ENCODE data around the gene ADGRB2.

Gene ADGRB2

GRCh38 chr1:31679091-31679490, 85.0 kb downstream of the ADGRB2 start:
- DNase-seq (ENCODE audit: low spot score), result no peak

- no peak for DNase-seq (ENCODE audit: low spot score)
Measured at GRCh38 chr1:31678681-31679080, 85.5 kb downstream of the ADGRB2 start.

DNA sequence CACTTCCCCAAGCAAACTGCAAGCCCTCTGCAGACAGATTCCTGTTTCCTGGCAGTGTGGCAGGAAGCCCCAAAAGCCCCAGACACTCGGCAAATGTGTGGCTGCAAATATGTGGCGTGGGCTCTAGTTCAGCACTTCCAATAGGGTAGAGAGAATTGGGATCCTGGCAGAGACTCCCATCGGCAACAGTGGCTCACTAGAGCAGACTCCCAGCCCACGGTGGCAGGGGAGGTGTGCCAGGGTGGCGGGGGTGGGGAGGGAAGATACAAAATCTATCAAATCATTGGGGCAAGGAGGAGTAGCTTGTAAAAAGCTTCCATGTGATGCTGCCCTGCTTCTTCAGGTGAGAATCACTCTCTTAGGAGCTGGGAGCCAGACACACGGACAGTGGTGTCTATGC, 86.2 kb downstream of the ADGRB2 start:
- DNase-seq (ENCODE audit: low spot score), result no peak

DNA sequence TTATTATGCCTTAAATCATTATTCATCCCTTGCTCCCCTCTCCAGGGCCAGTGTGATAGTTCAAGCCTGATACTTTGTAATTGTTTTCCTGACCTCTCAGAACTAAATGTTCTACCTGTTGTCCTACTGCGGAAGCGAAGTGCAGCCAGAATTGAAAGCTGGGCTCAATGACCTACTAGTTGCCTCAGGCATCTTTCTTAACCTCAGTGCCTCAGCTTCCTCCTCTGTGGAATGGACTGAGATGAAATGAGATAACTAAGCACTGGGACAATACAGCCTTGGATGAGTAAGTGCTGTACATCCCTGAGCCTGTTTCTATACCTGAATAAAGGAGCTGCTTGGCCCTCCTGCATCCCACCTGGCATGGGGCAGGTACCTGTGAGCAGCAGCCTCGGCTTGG, 86.7 kb downstream of the ADGRB2 start:
- DNase-seq (ENCODE audit: low spot score), result no peak
